ENCODE results near the gene KRT16. TPM values are rescaled to one million over a fixed set of nuclear protein-coding genes. Genes with fewer than 3 reads are reported as not detected.

KRT16 gene
- total and polyA plus RNA-seq, 9 donors, result 1.0 TPM; not detected in 8

- no peak for DNase-seq
Measured at GRCh38 chr17:41571561-41572434, 40.8 kb downstream of the KRT16 start, which contains the start of gene KRT9. TSS of gene KRT9 (minus strand) at chr17:41572059. CDS start at chr17:41571992, 67 bp downstream.

GRCh38 chr17:41567317-41567716, 45.2 kb downstream of the KRT16 start:
- no peaks in the 10 kb centered on the region for H3K27me3 ChIP-seq
- intact Hi-C loops (cut with DNase I), result no loop called here
- no peak for DNase-seq
- TF ChIP-seq EP300 (IDR thresholded peaks at IDR 0.05), result no peak
- no peak for TF ChIP-seq CTCF (IDR thresholded peaks at IDR 0.05)
- TF ChIP-seq POLR2A (IDR thresholded peaks at IDR 0.05), result no peak
- H3K27ac ChIP-seq, result no peak overlapping the region
- H3K9me3 ChIP-seq, result no peaks in the 10 kb centered on the region
- WGBS, 3 donors, result 84 to 92% (median 90%) methylated on average over 6 of the region's 6 CpGs
- no peaks in the 10 kb centered on the region for H3K36me3 ChIP-seq
- H3K4me3 ChIP-seq, result no peak overlapping the region
- H3K4me1 ChIP-seq (ENCODE audit: insufficient read depth), result no peaks in the 10 kb centered on the region

More at GRCh38 chr17:41571561-41572434, 40.8 kb downstream of the KRT16 start, which contains the start of gene KRT9:
- no peaks in the 10 kb centered on the region for H3K4me1 ChIP-seq (ENCODE audit: insufficient read depth)
- intact Hi-C loops (cut with DNase I), result no loop called here
- WGBS, 3 donors, result 42 to 50% (median 49%) methylated on average over 23 to 24 of the region's 24 CpGs
- H3K36me3 ChIP-seq, result no peaks in the 10 kb centered on the region
- H3K4me3 ChIP-seq, result no peak within 1 kb of the TSS
- no peak within 1 kb of the TSS for H3K27ac ChIP-seq
- TF ChIP-seq POLR2A (IDR thresholded peaks at IDR 0.05) (no peak), CTCF (IDR thresholded peaks at IDR 0.05) (no peak), EP300 (IDR thresholded peaks at IDR 0.05) (no peak)
- no peaks in the 10 kb centered on the region for H3K9me3 ChIP-seq
- H3K27me3 ChIP-seq, result no peaks in the 10 kb centered on the region

- H3K27ac ChIP-seq, result no peak overlapping the region
- H3K36me3 ChIP-seq, result no peaks in the 10 kb centered on the region
- no peak overlapping the region for H3K4me3 ChIP-seq
- no peak for DNase-seq
- no peaks in the 10 kb centered on the region for H3K4me1 ChIP-seq (ENCODE audit: insufficient read depth)
- intact Hi-C loops (cut with DNase I), result no loop called here
- TF ChIP-seq CTCF (IDR thresholded peaks at IDR 0.05) (no peak), EP300 (IDR thresholded peaks at IDR 0.05) (no peak), POLR2A (IDR thresholded peaks at IDR 0.05) (no peak)
- no peaks in the 10 kb centered on the region for H3K9me3 ChIP-seq
- H3K27me3 ChIP-seq, result no peaks in the 10 kb centered on the region
Measured at GRCh38 chr17:41565338-41565737, 47.2 kb downstream of the KRT16 start.

GRCh38 chr17:41563607-41564170, 48.9 kb downstream of the KRT16 start:
- intact Hi-C loops (cut with DNase I), result no loop called here

More at GRCh38 chr17:41563607-41564170, 48.9 kb downstream of the KRT16 start:
- 31 to 42% (median 32%) methylated on average over 3 of the region's 3 CpGs for WGBS, 3 donors
- H3K36me3 ChIP-seq, result no peaks in the 10 kb centered on the region
- no peaks in the 10 kb centered on the region for H3K9me3 ChIP-seq
- no peak for DNase-seq
- no peaks in the 10 kb centered on the region for H3K27me3 ChIP-seq
- H3K27ac ChIP-seq, result no peak overlapping the region
- H3K4me3 ChIP-seq, result no peak overlapping the region
- H3K4me1 ChIP-seq (ENCODE audit: insufficient read depth), result no peaks in the 10 kb centered on the region
- TF ChIP-seq EP300 (IDR thresholded peaks at IDR 0.05), result no peak
- no peak for TF ChIP-seq POLR2A (IDR thresholded peaks at IDR 0.05)
- no peak for TF ChIP-seq CTCF (IDR thresholded peaks at IDR 0.05)
